ENCODE measurements around the gene GP5.

GP5 gene

GRCh38 chr3:194386648-194387047 lies 12.4 kb downstream of the GP5 start:
- no peaks in the 10 kb centered on the region for H3K4me1 ChIP-seq (ENCODE audit: control insufficient read depth, insufficient read depth, low read length, poor library complexity, severe bottlenecking)
- WGBS, 2 experiments (ENCODE audit: insufficient coverage in 2 of 2), result 73 to 81% methylated on average over 6 to 7 of the region's 7 CpGs
- H3K27ac ChIP-seq (ENCODE audit: low read depth, low read length, severe bottlenecking), result no peak overlapping the region
- H3K36me3 ChIP-seq (ENCODE audit: control insufficient read depth, insufficient read depth, low read length), result no peaks in the 10 kb centered on the region
- H3K4me3 ChIP-seq (ENCODE audit: extremely low read depth, insufficient read depth, low read length, poor library complexity, severe bottlenecking), result no peak overlapping the region
- H3K9me3 ChIP-seq (ENCODE audit: control insufficient read depth, low read length), result peaks cover 4% of the 10 kb centered on the region

- WGBS, 2 experiments (ENCODE audit: insufficient coverage in 2 of 2), result 90 to 91% methylated on average over 15 of the region's 15 CpGs
- no peak overlapping the region for H3K4me3 ChIP-seq (ENCODE audit: extremely low read depth, insufficient read depth, low read length, poor library complexity, severe bottlenecking)
Measured at GRCh38 chr3:194386066-194386465, 13.0 kb downstream of the GP5 start.

DNA sequence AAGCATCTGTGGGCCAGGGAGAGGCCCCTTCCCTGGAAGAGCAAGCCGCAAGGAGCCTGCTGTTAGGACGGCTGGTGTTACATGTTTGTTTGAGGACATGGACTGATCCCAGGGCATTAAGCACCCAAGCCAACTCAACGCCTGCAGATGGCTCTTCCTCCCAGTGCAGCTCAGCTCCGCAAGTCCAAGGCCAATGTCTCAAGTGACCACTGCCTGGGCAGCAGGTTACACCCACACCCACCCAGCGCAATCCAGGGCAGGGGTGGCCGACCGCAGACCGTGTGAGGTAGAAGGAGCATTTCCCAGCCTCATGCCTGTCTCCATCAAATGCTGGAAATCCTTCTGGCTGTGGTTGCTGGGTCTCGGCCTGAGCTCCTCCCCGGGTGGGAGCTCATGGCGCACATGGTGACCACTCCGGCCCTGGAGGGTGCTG lies 14.5 kb downstream of the GP5 start:
- H3K27ac ChIP-seq (ENCODE audit: low read depth, low read length, severe bottlenecking), result no peak overlapping the region
- 89 to 94% methylated on average over 6 to 12 of the region's 12 CpGs for WGBS, 2 experiments (ENCODE audit: insufficient coverage in 2 of 2)
- no peak overlapping the region for H3K4me3 ChIP-seq (ENCODE audit: extremely low read depth, insufficient read depth, low read length, poor library complexity, severe bottlenecking)
- H3K9me3 ChIP-seq (ENCODE audit: control insufficient read depth, low read length), result no peaks in the 10 kb centered on the region
- H3K36me3 ChIP-seq (ENCODE audit: control insufficient read depth, insufficient read depth, low read length), result no peaks in the 10 kb centered on the region
- H3K4me1 ChIP-seq (ENCODE audit: control insufficient read depth, insufficient read depth, low read length, poor library complexity, severe bottlenecking), result no peaks in the 10 kb centered on the region

More at GRCh38 chr3:194386066-194386465, 13.0 kb downstream of the GP5 start:
- peaks cover 4% of the 10 kb centered on the region for H3K9me3 ChIP-seq (ENCODE audit: control insufficient read depth, low read length)
- H3K27ac ChIP-seq (ENCODE audit: low read depth, low read length, severe bottlenecking), result no peak overlapping the region
- H3K36me3 ChIP-seq (ENCODE audit: control insufficient read depth, insufficient read depth, low read length), result no peaks in the 10 kb centered on the region
- H3K4me1 ChIP-seq (ENCODE audit: control insufficient read depth, insufficient read depth, low read length, poor library complexity, severe bottlenecking), result no peaks in the 10 kb centered on the region

DNA sequence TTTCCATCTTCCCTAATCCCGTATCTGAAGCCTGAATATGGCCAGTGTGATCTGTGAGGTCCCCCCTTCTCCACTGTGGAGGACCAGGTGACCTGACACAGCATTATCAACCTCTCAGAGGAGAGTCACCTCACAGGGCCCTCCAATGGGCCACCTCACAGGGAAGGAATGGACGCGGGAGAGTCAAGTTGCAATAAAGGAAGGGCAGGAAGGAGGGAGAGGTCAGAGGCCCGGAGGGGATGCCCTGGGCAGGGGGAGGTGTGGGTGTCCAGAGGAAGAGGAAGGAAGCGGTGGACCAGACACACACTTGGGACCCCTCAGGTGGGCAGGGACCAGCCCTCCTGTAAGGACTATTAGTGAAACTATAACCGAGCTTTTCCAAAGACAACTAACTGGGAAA lies 14.9 kb downstream of the GP5 start:
- Histone ChIP-seq H3K27ac (ENCODE audit: low read depth, low read length, severe bottlenecking) (no peak overlapping the region), H3K4me3 (ENCODE audit: extremely low read depth, insufficient read depth, low read length, poor library complexity, severe bottlenecking) (no peak overlapping the region), H3K4me1 (ENCODE audit: control insufficient read depth, insufficient read depth, low read length, poor library complexity, severe bottlenecking) (no peaks in the 10 kb centered on the region), H3K36me3 (ENCODE audit: control insufficient read depth, insufficient read depth, low read length) (no peaks in the 10 kb centered on the region), H3K9me3 (ENCODE audit: control insufficient read depth, low read length) (no peaks in the 10 kb centered on the region)
- 93 to 94% methylated on average over 2 to 4 of the region's 6 CpGs for WGBS, 2 experiments (ENCODE audit: insufficient coverage in 2 of 2)

- H3K36me3 ChIP-seq (ENCODE audit: control insufficient read depth, insufficient read depth, low read length), result no peaks in the 10 kb centered on the region
- 93% methylated on average over 10 to 14 of the region's 14 CpGs for WGBS, 2 experiments (ENCODE audit: insufficient coverage in 2 of 2)
- H3K4me3 ChIP-seq (ENCODE audit: extremely low read depth, insufficient read depth, low read length, poor library complexity, severe bottlenecking), result no peak overlapping the region
- no peak overlapping the region for H3K27ac ChIP-seq (ENCODE audit: low read depth, low read length, severe bottlenecking)
- H3K4me1 ChIP-seq (ENCODE audit: control insufficient read depth, insufficient read depth, low read length, poor library complexity, severe bottlenecking), result no peaks in the 10 kb centered on the region
- H3K9me3 ChIP-seq (ENCODE audit: control insufficient read depth, low read length), result no peaks in the 10 kb centered on the region
Measured at GRCh38 chr3:194383276-194383940, 15.7 kb downstream of the GP5 start.

DNA sequence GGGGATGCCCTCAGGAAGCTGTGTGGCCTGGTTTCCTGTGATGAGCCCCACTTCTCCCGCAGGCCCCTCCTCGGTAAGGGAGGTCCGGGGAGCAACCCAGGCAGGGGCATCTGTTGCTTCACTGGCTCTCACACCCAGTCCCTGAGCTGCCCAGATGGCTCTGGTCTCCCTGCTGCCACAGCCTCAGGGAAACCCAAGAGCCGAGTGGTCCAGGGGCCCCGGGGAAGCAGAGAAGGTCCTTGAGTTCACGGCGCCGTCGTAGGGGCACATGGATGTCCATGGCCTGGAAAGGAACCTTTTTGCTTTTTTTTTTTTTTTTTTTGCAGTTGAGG lies 16.2 kb downstream of the GP5 start:
- no peaks in the 10 kb centered on the region for H3K9me3 ChIP-seq (ENCODE audit: control insufficient read depth, low read length)
- H3K4me3 ChIP-seq (ENCODE audit: extremely low read depth, insufficient read depth, low read length, poor library complexity, severe bottlenecking), result no peak overlapping the region
- no peaks in the 10 kb centered on the region for H3K36me3 ChIP-seq (ENCODE audit: control insufficient read depth, insufficient read depth, low read length)
- H3K4me1 ChIP-seq (ENCODE audit: control insufficient read depth, insufficient read depth, low read length, poor library complexity, severe bottlenecking), result no peaks in the 10 kb centered on the region
- 85 to 90% methylated on average over 4 to 7 of the region's 9 CpGs for WGBS, 2 experiments (ENCODE audit: insufficient coverage in 2 of 2)
- H3K27ac ChIP-seq (ENCODE audit: low read depth, low read length, severe bottlenecking), result no peak overlapping the region

GRCh38 chr3:194382196-194382891 lies 16.7 kb downstream of the GP5 start:
- Histone ChIP-seq H3K4me3 (ENCODE audit: extremely low read depth, insufficient read depth, low read length, poor library complexity, severe bottlenecking) (no peak overlapping the region), H3K36me3 (ENCODE audit: control insufficient read depth, insufficient read depth, low read length) (no peaks in the 10 kb centered on the region), H3K4me1 (ENCODE audit: control insufficient read depth, insufficient read depth, low read length, poor library complexity, severe bottlenecking) (no peaks in the 10 kb centered on the region), H3K9me3 (ENCODE audit: control insufficient read depth, low read length) (no peaks in the 10 kb centered on the region), H3K27ac (ENCODE audit: low read depth, low read length, severe bottlenecking) (no peak overlapping the region)
- WGBS, 2 experiments (ENCODE audit: insufficient coverage in 2 of 2), result 88 to 92% methylated on average over 16 to 18 of the region's 20 CpGs

- no peaks in the 10 kb centered on the region for H3K9me3 ChIP-seq (ENCODE audit: control insufficient read depth, low read length)
- H3K27ac ChIP-seq (ENCODE audit: low read depth, low read length, severe bottlenecking), result no peak overlapping the region
- H3K36me3 ChIP-seq (ENCODE audit: control insufficient read depth, insufficient read depth, low read length), result no peaks in the 10 kb centered on the region
- 64 to 72% methylated on average over 17 of the region's 17 CpGs for WGBS, 2 experiments (ENCODE audit: insufficient coverage in 2 of 2)
- no peaks in the 10 kb centered on the region for H3K4me1 ChIP-seq (ENCODE audit: control insufficient read depth, insufficient read depth, low read length, poor library complexity, severe bottlenecking)
- no peak overlapping the region for H3K4me3 ChIP-seq (ENCODE audit: extremely low read depth, insufficient read depth, low read length, poor library complexity, severe bottlenecking)
Measured at GRCh38 chr3:194381460-194381875, 17.6 kb downstream of the GP5 start.

- Histone ChIP-seq H3K9me3 (ENCODE audit: control insufficient read depth, low read length) (peaks cover 3% of the 10 kb centered on the region), H3K4me3 (ENCODE audit: extremely low read depth, insufficient read depth, low read length, poor library complexity, severe bottlenecking) (no peak overlapping the region), H3K27ac (ENCODE audit: low read depth, low read length, severe bottlenecking) (no peak overlapping the region), H3K4me1 (ENCODE audit: control insufficient read depth, insufficient read depth, low read length, poor library complexity, severe bottlenecking) (peaks cover 4% of the 10 kb centered on the region), H3K36me3 (ENCODE audit: control insufficient read depth, insufficient read depth, low read length) (no peaks in the 10 kb centered on the region)
- WGBS, 2 experiments (ENCODE audit: insufficient coverage in 2 of 2), result 83 to 86% methylated on average over 7 of the region's 7 CpGs
Measured at GRCh38 chr3:194380326-194380725, 18.7 kb downstream of the GP5 start.

DNA sequence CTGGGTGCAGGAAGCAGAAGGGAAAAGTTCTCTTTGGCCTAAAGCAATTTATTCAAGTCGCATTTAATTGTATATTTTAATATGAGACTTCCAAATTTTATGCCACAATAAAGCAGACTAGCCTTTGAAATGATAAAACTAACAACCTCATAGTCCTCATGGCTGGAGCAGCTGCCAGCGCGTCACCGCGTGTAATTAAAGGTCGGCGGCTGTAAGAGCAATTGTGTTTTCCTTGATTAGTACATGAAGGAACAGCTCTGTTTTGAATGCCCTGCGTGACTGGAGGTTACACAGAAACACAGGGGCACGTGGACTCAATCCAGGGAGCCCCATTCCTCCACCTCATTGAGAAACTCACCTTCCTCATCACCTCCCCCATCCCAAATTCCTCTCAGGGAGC lies 19.4 kb downstream of the GP5 start:
- Histone ChIP-seq H3K4me1 (ENCODE audit: control insufficient read depth, insufficient read depth, low read length, poor library complexity, severe bottlenecking) (peaks cover 4% of the 10 kb centered on the region), H3K9me3 (ENCODE audit: control insufficient read depth, low read length) (peaks cover 3% of the 10 kb centered on the region), H3K36me3 (ENCODE audit: control insufficient read depth, insufficient read depth, low read length) (no peaks in the 10 kb centered on the region), H3K27ac (ENCODE audit: low read depth, low read length, severe bottlenecking) (no peak overlapping the region), H3K4me3 (ENCODE audit: extremely low read depth, insufficient read depth, low read length, poor library complexity, severe bottlenecking) (no peak overlapping the region)
- WGBS, 2 experiments (ENCODE audit: insufficient coverage in 2 of 2), result 91 to 96% methylated on average over 5 to 7 of the region's 9 CpGs

GRCh38 chr3:194379231-194379630 lies 19.8 kb downstream of the GP5 start:
- WGBS, 2 experiments (ENCODE audit: insufficient coverage in 2 of 2), result 86 to 94% methylated on average over 5 of the region's 6 CpGs
- H3K27ac ChIP-seq (ENCODE audit: low read depth, low read length, severe bottlenecking), result no peak overlapping the region
- H3K9me3 ChIP-seq (ENCODE audit: control insufficient read depth, low read length), result peaks cover 3% of the 10 kb centered on the region
- H3K4me1 ChIP-seq (ENCODE audit: control insufficient read depth, insufficient read depth, low read length, poor library complexity, severe bottlenecking), result peaks cover 4% of the 10 kb centered on the region
- no peaks in the 10 kb centered on the region for H3K36me3 ChIP-seq (ENCODE audit: control insufficient read depth, insufficient read depth, low read length)
- no peak overlapping the region for H3K4me3 ChIP-seq (ENCODE audit: extremely low read depth, insufficient read depth, low read length, poor library complexity, severe bottlenecking)
